K562 (cell line): ENCODE results near the gene SH3D19. TPM values are rescaled to one million over a fixed set of nuclear protein-coding genes. Genes with fewer than 3 reads are reported as not detected.

Experiments used
- ATAC-seq: fragments of 200-7000 bp; cut with Tn5 transposase; 3 replicates; pipeline ENCODE4 v1.9.1; 2020; ENCODE audit warnings: moderate library complexity
- BruUV-seq: library from RNA; stranded (reverse); fragments of 400-500 nt; replicated peaks from 2 replicates; lab custom pipeline; 2021; lab: Mats Ljungman, UMichigan
- CTCF ChIA-PET: fragments of 300-600 bp; formaldehyde crosslinking; extraction: SDS; loops from one replicate; lab custom pipeline; 2021; ENCODE audit warnings: low intra/inter-chr PET ratio; lab: Yijun Ruan, JAX
- POLR2A ChIA-PET: fragments of 300-600, 350-650 bp; sonication (Branson Sonifier 250); formaldehyde crosslinking; extraction: SDS; loops from one replicate; lab custom pipeline; 2021; ENCODE audit warnings: antibody characterized with exemption, inconsistent platforms; lab: Yijun Ruan, JAX
- DNase-seq, 4 experiments: peaks; one replicate each; pipeline versions ENCODE4 v3.0.0 to v3.0.0-alpha.2; 2011 to 2018; ENCODE audit warnings: low spot score in 3 of 4, mixed read lengths in 3 of 4; ENCODE audit errors: extremely low read depth in 1 of 4
- FAIRE-seq: peaks from 2 replicates; lab custom pipeline; 2011; peaks lifted over from hg19 to GRCh38; lab: Jason Lieb, UNC
- H2AFZ ChIP-seq: 2 replicates; pipeline ENCODE4 v1.6.0; 2011; ENCODE audit warnings: low read depth, low read length, control low read depth, inconsistent platforms
- H3K27ac ChIP-seq: fragments of 200-600 bp; 3 replicates; pipeline ENCODE4 v1.8.0; 2011; ENCODE audit warnings: low read depth, mild to moderate bottlenecking, control low read depth, inconsistent platforms, low read length, moderate library complexity, mixed read lengths; ENCODE audit errors: extremely low read depth
- H3K27me3 ChIP-seq, 2 experiments: fragments of 300-600 bp in 1 of 2; 2 replicates in 1 of 2; 3 replicates in 1 of 2; pipeline versions ENCODE4 v1.6.0 to v1.8.0; 2011; ENCODE audit warnings: inconsistent platforms in 2 of 2, low read length in 2 of 2, mild to moderate bottlenecking in 1 of 2, mixed read lengths in 1 of 2, moderate library complexity in 1 of 2; ENCODE audit not compliant: control insufficient read depth in 2 of 2, insufficient read depth in 2 of 2
- H3K36me3 ChIP-seq: fragments of 300-600 bp; 3 replicates; pipeline ENCODE4 v1.8.0; 2011; ENCODE audit warnings: mild to moderate bottlenecking, low read length, inconsistent platforms; ENCODE audit not compliant: control insufficient read depth, insufficient read depth
- H3K4me1 ChIP-seq, 2 experiments: fragments of 200-600 bp in 1 of 2; replicated peaks in 1 of 2; 2 replicates in 1 of 2; 3 replicates in 1 of 2; pipeline versions ENCODE4 v1.5.1 to v1.8.0; 2011; ENCODE audit warnings: inconsistent platforms in 2 of 2, low read length in 2 of 2, mild to moderate bottlenecking in 1 of 2, mixed read lengths in 1 of 2, moderate library complexity in 1 of 2; ENCODE audit not compliant: control insufficient read depth in 2 of 2, insufficient read depth in 2 of 2
- H3K4me2 ChIP-seq: 2 replicates; pipeline ENCODE4 v1.6.1; 2011; ENCODE audit warnings: low read length, control low read depth, inconsistent platforms, mixed read lengths; ENCODE audit not compliant: insufficient read depth
- H3K4me3 ChIP-seq: fragments of 200-600 bp; sonication (generic), shearing (Covaris generic); 2 replicates; pipeline ENCODE4 v1.5.1; 2016; ENCODE audit warnings: control low read depth, inconsistent platforms
- H3K79me2 ChIP-seq: fragments of 200-600 bp; 3 replicates; pipeline ENCODE4 v1.8.0; 2011; ENCODE audit warnings: low read length, inconsistent platforms; ENCODE audit not compliant: control insufficient read depth, insufficient read depth
- H3K9ac ChIP-seq, 2 experiments: 2 replicates each; pipeline versions ENCODE4 v1.6.0 to v1.6.1; 2011; ENCODE audit warnings: low read depth in 2 of 2, low read length in 2 of 2, control low read depth in 1 of 2, inconsistent platforms in 1 of 2, mild to moderate bottlenecking in 1 of 2, mixed read lengths in 1 of 2; ENCODE audit not compliant: insufficient read depth in 1 of 2
- H3K9me1 ChIP-seq: one replicate; pipeline ENCODE4 v1.6.0; 2011; ENCODE audit warnings: inconsistent platforms, mild to moderate bottlenecking, low read length, moderate library complexity; ENCODE audit not compliant: control insufficient read depth, insufficient read depth
- H3K9me3 ChIP-seq: replicated peaks from 2 replicates; pipeline ENCODE4 v1.5.1; 2011; ENCODE audit warnings: low read depth, low read length, inconsistent platforms; ENCODE audit not compliant: control insufficient read depth, insufficient read depth
- H4K20me1 ChIP-seq: replicated peaks from 2 replicates; pipeline ENCODE4 v1.6.1; 2011; ENCODE audit warnings: low read length, inconsistent platforms, mixed read lengths; ENCODE audit not compliant: control insufficient read depth, insufficient read depth
- CHD4 ChIP-seq: fragments of 200-600 bp; sonication (generic); IDR thresholded peaks from 3 replicates; pipeline ENCODE4 v1.6.1; 2012; ENCODE audit warnings: low read depth, mild to moderate bottlenecking, mixed read lengths, low read length, inconsistent platforms; ENCODE audit not compliant: insufficient read depth, insufficient replicate concordance, poor library complexity, severe bottlenecking
- HMG20A ChIP-seq: fragments of 450-650 bp; formaldehyde crosslinking; conservative IDR thresholded peaks from 2 replicates; pipeline ENCODE4 v1.4.0; 2020; ENCODE audit warnings: mild to moderate bottlenecking, mixed read lengths
- KDM1A ChIP-seq, 2 experiments: fragments of 450-650 bp; IDR thresholded peaks; 2 replicates each; pipeline ENCODE4 v1.6.1; 2016; ENCODE audit warnings: mild to moderate bottlenecking in 2 of 2
- NFIX ChIP-seq: fragments of 250-450 bp; sonication (Bioruptor Pico); IDR thresholded peaks from 2 replicates; pipeline ENCODE4 v1.4.0; 2020; ENCODE audit warnings: low read depth, mild to moderate bottlenecking, moderate library complexity
- SIX5 ChIP-seq, 2 experiments: IDR thresholded peaks; 2 replicates each; pipeline ENCODE4 v1.6.1; 2011; ENCODE audit warnings: low read length in 2 of 2, borderline replicate concordance in 1 of 2, low read depth in 1 of 2, mild to moderate bottlenecking in 1 of 2, moderate library complexity in 1 of 2; ENCODE audit not compliant: insufficient read depth in 1 of 2
- UBTF ChIP-seq, 2 experiments: IDR thresholded peaks; 2 replicates each; pipeline ENCODE4 v1.6.1; 2012; ENCODE audit warnings: improper control_type of control experiment in 2 of 2, low read depth in 2 of 2, low read length in 2 of 2, borderline replicate concordance in 1 of 2
- ZNF212 ChIP-seq: fragments of 450-650 bp; formaldehyde crosslinking; IDR thresholded peaks from 2 replicates; pipeline ENCODE4 v1.4.0; 2020; ENCODE audit warnings: mild to moderate bottlenecking
- WGBS: fragments of 100-300 bp; shearing (Covaris generic); methylation state at CpG from one replicate; pipeline ENCODE4 v1.1.6; 2016; ENCODE audit warnings: low coverage, mixed read lengths; ENCODE audit not compliant: insufficient coverage; ENCODE audit errors: missing lambda C conversion rate; 5-methylcytosine and 5-hydroxymethylcytosine counted together
- in situ Hi-C: fragments of 300-500 bp; cut with MboI; formaldehyde crosslinking; loops from 4 replicates; pipeline ENCODE4 v1.15.0; 2018; ENCODE audit warnings: inconsistent platforms, mixed read lengths
- intact Hi-C: fragments of 100-400 bp; cut with micrococcal nuclease; formaldehyde crosslinking; loops from 2 replicates; pipeline ENCODE4 v1.14.2; 2022
- polyA plus RNA-seq, 8 experiments: library from polyadenylated mRNA; depleted of rRNA in 4 of 8; stranded (reverse) in 5 of 8; unstranded in 3 of 8; fragments of >200 nt; fragmentation: Nextera tagmentation in 2 of 8; fragmentation: Illumina TruSeq in 1 of 8; extraction: Ambion mirVana in 2 of 8; extraction: Trizol in 1 of 8; gene quantifications; 2 replicates each; pipeline versions ENCODE4 v1.2.1 to v1.2.3, GENCODE V29; 2011 to 2014; ENCODE audit warnings: inconsistent platforms in 1 of 8, missing spikeins in 1 of 8
- total RNA-seq, 7 experiments: library from RNA; depleted of rRNA in 6 of 7; stranded (reverse); fragments of >200 nt in 6 of 7; fragmentation: Illumina TruSeq in 2 of 7; extraction: Trizol in 2 of 7; gene quantifications; 2 replicates each; pipeline versions ENCODE4 v1.2.1 to v1.2.3, GENCODE V29; 2011 to 2021; ENCODE audit warnings: low replicate concordance in 1 of 7

The SH3D19 gene
- total and polyA plus RNA-seq, 9 of the 15 experiments (the other 6 are each of a cell fraction or from before 2014, with no cell fraction given): 0.42 to 2.2 (median 1.1) TPM; not detected in 6

GRCh38 chr4:151248519-151248918 lies 76.9 kb downstream of the SH3D19 start:
- TF ChIP-seq KDM1A (IDR thresholded peaks at IDR 0.05): no peak
- no peak for TF ChIP-seq ZNF212 (CRISPR knock-in tag)
- no peak for TF ChIP-seq NFIX (CRISPR knock-in tag)
- no peak for TF ChIP-seq SIX5 (IDR thresholded peaks at IDR 0.05; ENCODE audit: borderline replicate concordance in 1 of 2, insufficient read depth in 1 of 2, low read depth in 1 of 2, low read length in 2 of 2)
- no peak for TF ChIP-seq HMG20A (CRISPR knock-in tag)
- no peak for TF ChIP-seq CHD4
- TF ChIP-seq UBTF (IDR thresholded peaks at IDR 0.05; ENCODE audit: borderline replicate concordance in 1 of 2, low read depth in 2 of 2, low read length in 2 of 2): no peak
- Histone ChIP-seq H3K9me3 (no peaks in the 10 kb centered on the region), H3K27me3 (peaks cover 2 to 13% of the 10 kb centered on the region in 2 experiments; a peak in 2 of 5 replicates), H3K36me3 (no peaks in the 10 kb centered on the region), H3K9ac (no peak overlapping the region), H3K4me3 (no peak overlapping the region), H2AFZ (no peak overlapping the region), H4K20me1 (no peaks in the 10 kb centered on the region), H3K79me2 (no peaks in the 10 kb centered on the region), H3K4me1 (no peaks in the 10 kb centered on the region), H3K9me1 (no peaks in the 10 kb centered on the region), H3K4me2 (no peak overlapping the region), H3K27ac (no peak overlapping the region)
- CTCF ChIA-PET: no interaction called here
- intact Hi-C loops: no loop called here
- no peak for ATAC-seq
- FAIRE-seq: no peak
- in situ Hi-C loops: no loop called here
- POLR2A ChIA-PET: no interaction called here
- 0% methylated on average over 2 of the region's 2 CpGs for WGBS
- no TSS peak for BruUV-seq
- no peak for DNase-seq
